Smooth muscle cell (in vitro differentiated cells): ENCODE measurements around the gene DLG5. TPM values are rescaled to one million over a fixed set of nuclear protein-coding genes. Genes with fewer than 3 reads are reported as not detected.

Experiments
- DNase-seq: peaks from one replicate; lab custom pipeline; 2025; ENCODE audit not compliant: unreplicated experiment; lab: John Stamatoyannopoulos, UW
- H2AFZ ChIP-seq: fragments of 200-600 bp; sonication (generic); 2 replicates; pipeline ENCODE4 v1.6.0; 2016; ENCODE audit warnings: antibody characterized with exemption, low read depth, mild to moderate bottlenecking
- H3F3A ChIP-seq: fragments of 200-600 bp; sonication (generic); 2 replicates; pipeline ENCODE4 v1.6.0; 2017; ENCODE audit warnings: antibody characterized with exemption, low read depth
- H3K27ac ChIP-seq: fragments of 200-600 bp; sonication (generic); 2 replicates; pipeline ENCODE4 v1.5.1; 2016; ENCODE audit warnings: low read depth, mild to moderate bottlenecking
- H3K27me3 ChIP-seq: fragments of 200-600 bp; sonication (generic); 2 replicates; pipeline ENCODE4 v1.6.1; 2016; ENCODE audit warnings: low read depth, mild to moderate bottlenecking
- H3K36me3 ChIP-seq: fragments of 200-600 bp; sonication (generic); 2 replicates; pipeline ENCODE4 v1.5.1; 2016; ENCODE audit warnings: low read depth
- H3K4me1 ChIP-seq: fragments of 200-600 bp; sonication (generic); 2 replicates; pipeline ENCODE4 v1.5.1; 2016; ENCODE audit warnings: low read depth
- H3K4me2 ChIP-seq: fragments of 200-600 bp; sonication (generic); 2 replicates; pipeline ENCODE4 v1.6.0; 2016; ENCODE audit warnings: mild to moderate bottlenecking
- H3K4me3 ChIP-seq: fragments of 200-600 bp; sonication (generic); 2 replicates; pipeline ENCODE4 v1.5.1; 2016; ENCODE audit warnings: mild to moderate bottlenecking
- H3K79me2 ChIP-seq: fragments of 200-600 bp; sonication (generic); 2 replicates; pipeline ENCODE4 v1.6.0; 2016; ENCODE audit warnings: low read depth, mild to moderate bottlenecking
- H3K9ac ChIP-seq: fragments of 200-600 bp; sonication (generic); 2 replicates; pipeline ENCODE4 v1.6.0; 2016; ENCODE audit warnings: low read depth
- H3K9me3 ChIP-seq: fragments of 200-600 bp; sonication (generic); replicated peaks from 2 replicates; pipeline ENCODE4 v1.5.1; 2016; ENCODE audit warnings: low read depth
- H4K20me1 ChIP-seq: fragments of 200-600 bp; sonication (generic); 2 replicates; pipeline ENCODE4 v1.6.0; 2016; ENCODE audit warnings: low read depth
- WGBS: methylation state at CpG from one replicate; pipeline ENCODE4 v1.1.7; 2016; ENCODE audit warnings: low lambda C conversion rate; 5-methylcytosine and 5-hydroxymethylcytosine counted together
- polyA plus RNA-seq: library from polyadenylated mRNA; unstranded; fragments of >200 nt; fragmentation: Nextera tagmentation; extraction: Ambion mirVana; gene quantifications from 2 replicates; pipeline ENCODE4 v1.2.1, GENCODE V29; 2016
- total RNA-seq: library from RNA; depleted of rRNA; stranded (reverse); fragments of >200 nt; gene quantifications from 2 replicates; pipeline ENCODE4 v1.2.3, GENCODE V29; 2014
- TF ChIP-seq, protein P1 (sequence below): fragments of 200-600 bp; sonication (generic); IDR thresholded peaks from 2 replicates; pipeline ENCODE4 v1.5.1; 2017; ENCODE audit warnings: borderline replicate concordance, mild to moderate bottlenecking, antibody characterized with exemption; ENCODE audit not compliant: insufficient read depth, poor library complexity, severe bottlenecking

DLG5 gene
- total and polyA plus RNA-seq, 2 experiments from 2014 or later: 11.3 to 21.8 TPM

DNA sequence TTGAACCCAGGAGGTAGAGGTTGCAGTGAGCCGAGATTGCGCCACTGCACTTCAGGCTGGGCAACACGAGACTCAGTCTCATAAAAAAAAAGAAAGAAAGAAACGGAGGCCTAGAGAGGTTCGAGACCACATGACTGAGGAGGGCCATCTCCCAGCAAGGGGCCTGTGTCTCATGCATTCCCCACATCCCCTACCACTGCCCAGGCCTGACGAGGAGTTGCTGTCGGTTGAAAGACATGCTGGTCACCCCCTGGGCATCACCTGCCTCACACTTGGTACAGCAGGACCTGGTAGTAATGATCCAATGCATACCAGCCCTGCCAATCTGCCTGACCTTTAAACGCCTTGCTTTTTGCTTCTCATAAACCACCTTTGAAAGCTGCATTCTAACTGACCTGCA lies 85.9 kb downstream of the DLG5 start:
- no peak overlapping the region for H3K4me3 ChIP-seq
- WGBS: 91% methylated on average over 8 of the region's 8 CpGs
- H3K9ac ChIP-seq: no peak overlapping the region
- no peak overlapping the region for H2AFZ ChIP-seq
- no peaks in the 10 kb centered on the region for H3K9me3 ChIP-seq
- no peak overlapping the region for H3K4me2 ChIP-seq
- no peak overlapping the region for H3K27ac ChIP-seq
- TF ChIP-seq, protein P1, sequence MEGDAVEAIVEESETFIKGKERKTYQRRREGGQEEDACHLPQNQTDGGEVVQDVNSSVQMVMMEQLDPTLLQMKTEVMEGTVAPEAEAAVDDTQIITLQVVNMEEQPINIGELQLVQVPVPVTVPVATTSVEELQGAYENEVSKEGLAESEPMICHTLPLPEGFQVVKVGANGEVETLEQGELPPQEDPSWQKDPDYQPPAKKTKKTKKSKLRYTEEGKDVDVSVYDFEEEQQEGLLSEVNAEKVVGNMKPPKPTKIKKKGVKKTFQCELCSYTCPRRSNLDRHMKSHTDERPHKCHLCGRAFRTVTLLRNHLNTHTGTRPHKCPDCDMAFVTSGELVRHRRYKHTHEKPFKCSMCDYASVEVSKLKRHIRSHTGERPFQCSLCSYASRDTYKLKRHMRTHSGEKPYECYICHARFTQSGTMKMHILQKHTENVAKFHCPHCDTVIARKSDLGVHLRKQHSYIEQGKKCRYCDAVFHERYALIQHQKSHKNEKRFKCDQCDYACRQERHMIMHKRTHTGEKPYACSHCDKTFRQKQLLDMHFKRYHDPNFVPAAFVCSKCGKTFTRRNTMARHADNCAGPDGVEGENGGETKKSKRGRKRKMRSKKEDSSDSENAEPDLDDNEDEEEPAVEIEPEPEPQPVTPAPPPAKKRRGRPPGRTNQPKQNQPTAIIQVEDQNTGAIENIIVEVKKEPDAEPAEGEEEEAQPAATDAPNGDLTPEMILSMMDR: no peak
- peaks cover 3% of the 10 kb centered on the region for H3F3A ChIP-seq
- peaks cover 3% of the 10 kb centered on the region for H4K20me1 ChIP-seq
- peaks cover 15% of the 10 kb centered on the region for H3K4me1 ChIP-seq
- no peaks in the 10 kb centered on the region for H3K36me3 ChIP-seq
- no peak for DNase-seq
- no peaks in the 10 kb centered on the region for H3K27me3 ChIP-seq
- H3K79me2 ChIP-seq: no peaks in the 10 kb centered on the region

DNA sequence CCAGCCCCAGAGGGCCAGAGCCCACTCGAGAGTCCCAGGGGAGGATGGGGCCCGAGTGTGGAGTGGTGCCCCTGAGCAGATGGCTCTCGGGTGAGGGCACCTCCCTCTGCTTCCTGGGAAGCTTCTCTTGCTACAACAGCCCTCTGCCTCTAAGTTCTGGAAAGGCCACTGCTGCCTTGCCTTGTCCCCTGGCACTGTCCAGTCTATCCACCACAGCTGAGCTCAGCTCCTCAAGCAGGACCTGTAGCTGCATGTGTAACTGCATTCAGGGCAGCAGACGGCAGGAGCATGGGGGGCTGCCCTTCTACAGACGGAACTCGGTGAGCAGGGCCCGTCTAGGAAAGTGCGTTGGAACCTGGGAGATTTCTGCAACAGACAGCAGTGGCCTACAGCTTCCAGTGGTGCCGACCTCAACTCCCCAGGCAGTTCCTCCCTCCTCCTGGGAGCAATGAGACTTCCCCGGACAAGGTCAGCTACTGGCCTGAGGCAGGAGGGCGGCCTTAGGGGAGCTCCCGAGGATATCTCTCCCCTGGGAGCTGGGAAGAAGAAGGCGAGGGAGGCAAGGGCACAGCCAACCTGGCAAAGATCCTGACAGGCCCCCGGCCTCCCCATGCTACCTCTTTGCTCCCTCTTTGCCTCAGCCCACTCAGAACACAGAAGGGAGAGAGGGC lies 88.5 kb downstream of the DLG5 start:
- no peaks in the 10 kb centered on the region for H3K79me2 ChIP-seq
- no peak for DNase-seq
- H3K36me3 ChIP-seq: no peaks in the 10 kb centered on the region
- H3K9me3 ChIP-seq: no peaks in the 10 kb centered on the region
- H3K9ac ChIP-seq: no peak overlapping the region
- no peaks in the 10 kb centered on the region for H3K27me3 ChIP-seq
- peaks cover 3% of the 10 kb centered on the region for H4K20me1 ChIP-seq
- TF ChIP-seq, protein P1: no peak
- H3K27ac ChIP-seq: no peak overlapping the region
- no peak overlapping the region for H2AFZ ChIP-seq
- no peak overlapping the region for H3K4me3 ChIP-seq
- peaks cover 10% of the 10 kb centered on the region for H3K4me1 ChIP-seq
- H3K4me2 ChIP-seq: no peak overlapping the region
- H3F3A ChIP-seq: no peaks in the 10 kb centered on the region
- 86% methylated on average over 14 of the region's 14 CpGs for whole genome bisulfite sequencing

DNA sequence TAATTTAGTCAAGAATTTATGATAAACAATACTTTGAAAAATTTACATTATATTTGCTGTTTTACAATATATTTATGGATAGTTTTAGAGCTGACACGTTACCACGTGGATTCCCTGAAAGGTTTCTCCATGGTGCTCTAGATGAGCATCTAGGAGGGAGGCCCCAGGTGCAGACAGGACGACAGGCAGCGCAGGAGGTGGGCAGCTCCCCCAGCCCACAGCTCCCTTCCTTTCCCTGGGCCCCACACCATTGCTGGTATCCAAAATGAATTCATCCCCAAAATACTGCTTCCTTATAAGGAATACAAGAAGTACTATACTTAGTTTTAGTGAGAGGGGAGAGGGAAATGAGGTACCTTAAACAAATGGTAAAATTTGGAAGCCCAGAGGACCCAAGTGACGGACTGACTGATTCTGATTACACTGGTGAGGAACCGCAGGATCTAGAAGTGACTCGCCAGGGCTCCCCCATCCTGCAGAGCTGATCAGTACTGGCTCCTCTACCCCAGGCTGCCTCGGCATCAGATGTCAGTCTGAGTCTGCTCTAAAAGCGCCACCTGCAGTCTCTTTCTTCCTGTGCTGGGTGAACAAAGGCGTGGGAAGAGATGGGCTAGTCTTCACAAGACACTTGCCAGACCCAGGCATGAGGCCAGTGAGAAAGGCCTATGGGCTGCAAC lies 89.2 kb downstream of the DLG5 start:
- H4K20me1 ChIP-seq: peaks cover 3% of the 10 kb centered on the region
- peaks cover 10% of the 10 kb centered on the region for H3K4me1 ChIP-seq
- TF ChIP-seq, protein P1: no peak
- H3F3A ChIP-seq: no peaks in the 10 kb centered on the region
- no peaks in the 10 kb centered on the region for H3K27me3 ChIP-seq
- no peaks in the 10 kb centered on the region for H3K79me2 ChIP-seq
- H3K4me2 ChIP-seq: no peak overlapping the region
- WGBS: 82% methylated on average over 10 of the region's 10 CpGs
- no peaks in the 10 kb centered on the region for H3K9me3 ChIP-seq
- no peak for DNase-seq
- no peak overlapping the region for H3K4me3 ChIP-seq
- H3K36me3 ChIP-seq: no peaks in the 10 kb centered on the region
- H2AFZ ChIP-seq: no peak overlapping the region
- no peak overlapping the region for H3K9ac ChIP-seq
- H3K27ac ChIP-seq: no peak overlapping the region

DNA sequence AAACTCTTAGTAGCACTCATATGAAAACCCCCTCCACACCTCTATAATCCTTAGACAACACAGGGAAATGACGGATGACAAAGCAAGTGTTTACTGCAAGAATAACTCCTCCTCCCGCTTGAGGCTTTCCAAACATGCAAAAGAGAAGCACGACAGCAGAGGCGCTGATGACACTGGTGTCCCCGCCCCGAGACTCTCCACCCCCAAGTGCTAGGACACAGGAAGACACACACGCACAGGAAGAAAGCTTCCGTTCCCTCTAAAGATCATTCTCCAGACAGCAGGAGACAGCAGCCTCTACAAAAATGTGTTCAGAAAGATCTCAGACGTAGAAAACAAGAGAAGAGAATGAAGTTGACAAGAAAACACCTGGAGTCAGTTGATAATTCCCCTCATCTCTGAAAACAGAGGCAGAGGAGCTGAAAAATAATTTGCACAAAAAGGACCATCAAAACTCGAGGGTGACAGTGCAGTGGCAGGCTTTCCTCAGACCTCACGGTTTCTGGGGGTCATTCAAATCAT lies 90.2 kb downstream of the DLG5 start:
- peaks cover 10% of the 10 kb centered on the region for H3K4me1 ChIP-seq
- WGBS: 73% methylated on average over 11 of the region's 11 CpGs
- no peaks in the 10 kb centered on the region for H3K79me2 ChIP-seq
- H3K36me3 ChIP-seq: no peaks in the 10 kb centered on the region
- H3K27me3 ChIP-seq: no peaks in the 10 kb centered on the region
- H3K4me3 ChIP-seq: no peak overlapping the region
- TF ChIP-seq, protein P1: no peak
- no peak overlapping the region for H3K27ac ChIP-seq
- H3K4me2 ChIP-seq: no peak overlapping the region
- DNase-seq: no peak
- H3K9ac ChIP-seq: no peak overlapping the region
- H3F3A ChIP-seq: no peaks in the 10 kb centered on the region
- no peaks in the 10 kb centered on the region for H3K9me3 ChIP-seq
- peaks cover 3% of the 10 kb centered on the region for H4K20me1 ChIP-seq
- H2AFZ ChIP-seq: no peak overlapping the region
